ENCODE measurements around the gene ARHGAP29.

ARHGAP29 gene

GRCh38 chr1:94259635-94260289 is 22.4 kb upstream of the ARHGAP29 start:
- no peak for DNase-seq

DNA sequence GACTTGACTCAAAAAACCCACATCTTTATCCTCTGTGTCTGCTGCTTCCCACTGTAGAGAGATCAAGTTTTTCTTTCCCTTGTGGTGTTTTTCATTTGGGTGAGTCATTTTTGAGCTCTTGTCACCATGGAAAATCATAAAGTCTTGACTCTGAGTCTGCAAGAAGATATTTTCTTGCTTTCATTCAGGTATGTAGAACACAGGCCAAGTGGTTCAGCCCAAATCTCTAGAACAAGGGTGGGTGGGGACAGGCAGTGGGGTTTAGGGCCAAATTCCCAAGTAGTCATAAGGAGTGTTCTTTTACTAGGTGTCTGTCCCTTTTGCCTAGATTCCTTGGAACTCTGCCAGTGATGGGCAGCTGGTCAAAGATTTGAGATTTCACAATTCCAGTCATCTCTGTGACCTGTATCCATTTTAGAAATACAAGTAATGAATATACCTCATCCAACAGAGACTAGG is 21.5 kb upstream of the ARHGAP29 start:
- no peak for DNase-seq

DNA sequence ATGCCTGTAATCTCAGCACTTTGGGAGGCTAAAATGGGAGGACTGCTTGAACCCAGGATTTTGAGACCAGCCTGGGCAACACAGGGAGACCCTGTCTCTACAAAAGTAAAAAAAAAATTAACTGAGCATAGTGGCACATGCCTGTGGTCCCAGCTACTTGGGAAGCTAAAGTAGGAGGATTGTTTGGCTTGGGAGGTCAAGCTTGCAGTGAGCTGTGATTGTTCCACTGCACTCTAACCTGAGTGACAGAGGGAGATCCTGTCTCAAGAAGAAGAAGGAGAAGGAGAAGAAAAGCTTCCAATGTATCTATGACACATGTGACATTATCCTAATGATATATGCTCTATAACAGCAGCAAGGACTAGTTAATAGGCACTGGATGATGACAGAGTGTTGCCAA is 20.1 kb upstream of the ARHGAP29 start:
- DNase-seq: no peak

DNA sequence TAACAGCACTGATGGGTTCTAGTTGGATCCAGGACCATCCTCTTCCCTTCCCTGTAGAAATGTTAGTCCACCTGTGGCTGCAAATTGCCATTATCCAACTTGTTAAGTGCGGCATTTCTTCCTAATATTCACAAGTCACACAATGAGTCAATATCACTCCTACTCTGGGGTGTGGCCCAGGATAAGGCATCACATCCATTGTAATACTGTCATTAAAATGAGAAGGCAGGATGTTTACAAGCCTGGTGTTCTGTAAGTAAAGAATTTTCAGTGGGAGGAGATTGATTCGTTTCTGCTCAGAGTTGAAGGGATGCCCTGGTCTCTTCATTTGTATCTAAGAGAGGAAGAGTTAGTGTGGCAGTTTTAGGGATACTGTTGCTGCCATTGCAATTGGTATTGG is 18.1 kb upstream of the ARHGAP29 start:
- DNase-seq: no peak

GRCh38 chr1:94254073-94254810 is 16.9 kb upstream of the ARHGAP29 start:
- DNase-seq: no peak

DNA sequence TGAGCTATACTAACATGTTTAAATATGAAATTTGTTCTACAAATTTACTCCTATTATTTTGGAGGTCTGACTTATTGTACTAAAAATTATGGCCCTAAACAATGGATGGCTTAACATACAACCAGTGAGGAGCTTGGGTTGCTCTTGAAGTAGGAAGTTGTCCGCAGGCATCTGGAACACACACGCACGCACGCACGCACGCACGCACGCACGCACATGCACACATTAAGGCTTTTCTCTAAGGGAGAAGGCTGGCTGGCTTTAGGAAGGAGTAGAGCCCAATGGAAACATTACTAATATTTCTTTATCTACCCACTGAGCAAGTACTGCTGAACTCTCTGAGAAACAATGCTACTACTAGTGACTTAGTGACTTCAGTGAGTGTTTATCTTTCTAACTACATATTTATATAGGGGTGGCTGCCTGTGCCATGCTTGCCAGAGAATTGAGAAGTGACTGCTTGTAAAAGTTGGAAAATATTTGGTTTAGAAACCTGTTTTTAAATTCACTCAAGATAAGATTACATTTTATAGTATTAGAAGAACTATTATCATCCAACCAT is 16.2 kb upstream of the ARHGAP29 start:
- no peak for DNase-seq

- no peak for DNase-seq
These were observed 13.0 kb upstream of the ARHGAP29 start for GRCh38 chr1:94250341-94250740.

- no peak for DNase-seq
These were observed 11.7 kb upstream of the ARHGAP29 start for GRCh38 chr1:94248956-94249688.

GRCh38 chr1:94247138-94248094 is 10.0 kb upstream of the ARHGAP29 start:
- no peak for DNase-seq

GRCh38 chr1:94246692-94247137 is 9.3 kb upstream of the ARHGAP29 start:
- DNase-seq: no peak

DNA sequence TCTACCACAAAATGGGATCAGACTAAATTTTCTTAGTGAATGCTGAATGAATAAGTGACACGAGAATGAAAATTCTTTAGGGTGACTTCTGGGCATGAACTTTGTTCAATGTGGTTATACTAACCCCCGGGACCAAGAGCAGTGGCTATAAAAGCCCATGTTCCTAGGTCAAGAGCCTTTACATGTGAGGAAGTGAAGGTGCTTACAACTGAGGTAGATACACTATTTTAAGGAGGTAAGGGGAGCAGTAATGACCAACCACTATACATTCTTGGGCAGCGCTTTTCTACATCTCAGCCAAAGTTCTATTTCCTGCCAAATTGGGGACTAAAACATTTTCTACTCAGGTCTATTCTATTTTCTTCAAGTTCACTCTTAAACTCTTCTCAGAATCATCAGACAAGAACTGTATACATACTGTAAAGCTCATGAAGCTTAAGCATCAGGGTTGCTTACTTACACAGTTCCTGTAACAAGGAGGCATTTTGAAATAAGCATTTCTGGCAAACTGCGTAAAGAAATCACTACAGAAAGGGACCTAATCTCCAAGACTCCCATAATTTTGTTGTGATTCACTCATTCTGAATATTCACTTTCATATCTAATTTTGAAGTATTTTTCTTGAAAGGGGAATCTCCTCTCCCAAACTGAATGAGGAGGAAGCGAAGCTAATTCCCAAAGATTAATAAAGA is 8.5 kb upstream of the ARHGAP29 start:
- DNase-seq: no peak

DNA sequence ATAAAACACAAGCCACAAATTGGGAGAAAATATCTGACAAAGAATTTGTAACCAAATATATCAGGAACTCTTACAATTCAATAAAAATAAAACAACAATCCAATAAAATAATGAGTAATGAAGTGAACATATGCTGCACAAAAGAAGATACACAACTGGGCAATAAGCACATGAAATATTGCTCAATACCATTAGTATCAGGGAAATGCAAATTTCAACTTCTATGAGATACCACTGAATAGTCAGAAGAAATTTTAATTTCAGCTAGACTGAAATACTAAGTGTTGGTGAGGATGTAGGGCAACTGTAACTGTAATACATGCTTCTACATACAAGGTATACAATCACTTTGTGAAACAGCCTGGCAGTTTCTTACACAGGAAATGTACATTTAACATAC is 7.4 kb upstream of the ARHGAP29 start:
- no peak for DNase-seq

- no peak for DNase-seq
These were observed 6.3 kb upstream of the ARHGAP29 start for GRCh38 chr1:94243665-94244064.

- DNase-seq: no peak
These were observed 3.4 kb upstream of the ARHGAP29 start for GRCh38 chr1:94240822-94241221.

DNA sequence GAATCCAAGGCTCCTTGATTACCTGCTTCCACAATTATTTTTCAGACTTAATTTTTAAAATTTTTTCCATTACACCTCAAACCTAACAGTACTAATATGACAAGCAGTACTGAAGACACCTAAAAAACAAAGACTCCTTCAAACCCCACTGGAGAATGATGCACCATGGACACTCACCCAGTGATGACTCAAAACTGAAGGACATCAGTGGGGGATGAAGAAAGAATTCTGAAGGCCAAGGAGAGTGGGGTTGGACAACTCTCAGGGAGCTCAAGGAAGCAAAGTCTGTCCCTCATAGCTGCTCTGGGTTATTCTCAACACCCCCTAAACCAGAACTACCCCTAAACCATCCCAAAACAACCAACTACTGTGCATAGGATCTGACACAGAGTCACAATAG is 2.4 kb upstream of the ARHGAP29 start:
- DNase-seq: no peak

DNA sequence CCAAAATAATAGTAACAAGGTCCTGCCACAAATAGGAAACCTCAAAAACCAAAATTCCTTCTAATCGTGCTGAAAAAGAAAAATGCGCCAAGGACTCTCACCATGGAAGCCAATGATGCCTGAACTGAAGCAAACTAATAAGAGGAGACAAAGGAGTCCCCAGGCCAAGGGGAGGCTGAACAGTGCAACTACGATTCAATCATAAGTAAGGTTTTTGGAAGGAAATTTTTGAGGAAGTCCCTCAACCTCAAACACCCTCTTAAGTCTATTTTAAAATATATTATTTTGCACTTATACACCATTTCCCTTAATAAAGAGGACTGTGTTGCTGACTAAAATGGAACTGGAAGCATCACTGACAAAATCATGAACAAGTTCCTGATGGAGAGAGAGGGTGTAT is 1.7 kb upstream of the ARHGAP29 start:
- DNase-seq: no peak

GRCh38 chr1:94236630-94237290 is 624 bp downstream of the ARHGAP29 start:
- no peak for DNase-seq

- DNase-seq: no peak
These were observed 1.3 kb downstream of the ARHGAP29 start for GRCh38 chr1:94236013-94236491.

GRCh38 chr1:94235189-94236012 is 2.0 kb downstream of the ARHGAP29 start:
- DNase-seq: no peak

GRCh38 chr1:94234615-94235014 is 2.8 kb downstream of the ARHGAP29 start:
- DNase-seq: no peak

Data from activated gamma-delta T cell treated with Interleukin-2 at 50 U/mL for 16 hours (primary cell).